GM10248 (cell line): ENCODE data around the gene KRTAP1-5.
"Not testable (repeated sequence)": the region's sequence is repeated elsewhere in the genome, so short reads cannot be mapped to it uniquely, and the experiment has no call there.

ENCODE experiments used
- CTCF ChIA-PET: fragments of 300-600 bp; sonication (Branson Sonifier 250); formaldehyde crosslinking; extraction: SDS; loops from one replicate; lab custom pipeline; 2021; ENCODE audit warnings: antibody characterized with exemption; lab: Yijun Ruan, JAX
- POLR2A ChIA-PET: fragments of 350-650 bp; sonication (Branson Sonifier 250); formaldehyde crosslinking; extraction: SDS; loops from one replicate; lab custom pipeline; 2020; ENCODE audit warnings: antibody characterized with exemption; lab: Yijun Ruan, JAX
- DNase-seq: peaks from one replicate; pipeline ENCODE4 v3.0.0; 2012; ENCODE audit errors: extremely low spot score
- CTCF ChIP-seq: IDR thresholded peaks from 2 replicates; pipeline ENCODE4 v1.5.1; 2012; ENCODE audit warnings: mild to moderate bottlenecking, low read depth; ENCODE audit errors: extremely low read depth, missing control alignments, control extremely low read depth

The KRTAP1-5 gene

DNA sequence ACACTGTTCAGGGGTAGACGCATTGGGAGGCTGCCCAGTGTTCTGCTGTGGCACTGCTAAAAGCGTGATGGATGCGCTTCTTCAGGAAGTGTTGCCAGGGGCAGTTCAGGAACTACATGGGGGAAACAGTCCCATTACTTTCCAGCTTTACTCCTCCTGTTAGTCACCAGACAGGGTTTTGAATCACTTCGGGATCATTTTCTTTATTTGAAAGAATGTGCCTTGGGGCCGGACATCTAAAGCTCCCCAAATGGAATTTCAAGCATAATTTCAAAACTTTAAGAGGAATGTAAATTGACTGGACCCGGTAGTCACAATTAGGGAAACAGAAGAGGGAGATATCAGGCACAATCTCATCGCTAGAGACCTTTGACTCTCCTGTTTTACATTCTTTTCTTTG lies 21.4 kb upstream of the KRTAP1-5 start:
- POLR2A ChIA-PET: no interaction called here
- TF ChIP-seq CTCF: no peak
- DNase-seq: no peak
- CTCF ChIA-PET: interaction anchor here (1.4 kb wide), 2 partner anchors 22 to 23 kb away, joined by 3 read pairs; no protein-coding TSS in a partner anchor

DNA sequence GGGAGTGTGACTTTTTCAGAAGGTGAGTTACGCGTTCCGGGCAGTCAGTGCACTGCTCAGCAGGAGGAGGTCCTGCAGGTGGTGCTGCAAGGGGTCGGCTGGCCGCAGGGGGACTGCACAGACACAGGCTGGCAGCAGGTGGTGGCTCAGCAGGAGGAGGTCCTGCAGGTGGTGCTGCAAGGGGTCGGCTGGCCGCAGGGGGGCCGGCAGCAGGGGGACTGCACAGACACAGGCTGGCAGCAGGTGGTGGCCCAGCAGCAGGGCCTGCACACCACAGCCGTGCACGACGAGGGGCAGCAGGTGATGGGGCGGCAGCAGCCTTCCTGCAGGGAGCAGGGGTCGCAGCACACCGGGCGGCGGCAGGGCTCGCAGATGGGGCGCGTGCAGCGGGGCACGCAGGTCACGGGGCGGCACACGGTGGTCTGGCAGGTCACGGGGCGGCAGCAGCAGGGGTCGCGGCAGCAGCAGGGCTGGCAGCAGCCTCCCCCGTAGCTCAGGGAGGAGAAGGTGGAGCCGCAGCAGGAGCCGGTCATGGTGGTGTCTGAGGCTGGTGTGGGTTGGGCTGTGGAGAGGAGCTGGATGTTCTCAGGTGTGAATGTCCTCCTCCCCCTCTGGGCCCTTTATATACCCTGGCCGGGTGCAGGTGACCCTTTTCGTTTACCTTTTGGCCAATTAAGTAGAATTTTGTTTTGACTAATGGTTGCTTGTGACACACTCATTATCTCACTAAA lies 19.9 kb upstream of the KRTAP1-5 start, which contains the start of gene KRTAP2-1:
Gene KRTAP2-1 (minus strand): TSS at position 582 of the 731 bp plus-strand sequence. CDS start 49 bp downstream, at position 533.
- POLR2A ChIA-PET, DNase-seq: not testable (repeated sequence)
- CTCF ChIA-PET: interaction anchor here (1.4 kb wide), 1 partner anchor 23 kb away, joined by 3 read pairs; no protein-coding TSS in a partner anchor

- no peak for TF ChIP-seq CTCF
- CTCF ChIA-PET: no interaction called here
- DNase-seq: no peak
- POLR2A ChIA-PET: no interaction called here
Observed at GRCh38 chr17:41042953-41043352, 15.9 kb upstream of the KRTAP1-5 start.

GRCh38 chr17:41040783-41041571 lies 14.0 kb upstream of the KRTAP1-5 start, which contains the start of gene KRTAP1-1:
KRTAP1-1 (minus strand) TSS chr17:41041450; CDS start chr17:41041397, 53 bp downstream.
- POLR2A ChIA-PET, CTCF ChIA-PET, DNase-seq: not testable (repeated sequence)

DNA sequence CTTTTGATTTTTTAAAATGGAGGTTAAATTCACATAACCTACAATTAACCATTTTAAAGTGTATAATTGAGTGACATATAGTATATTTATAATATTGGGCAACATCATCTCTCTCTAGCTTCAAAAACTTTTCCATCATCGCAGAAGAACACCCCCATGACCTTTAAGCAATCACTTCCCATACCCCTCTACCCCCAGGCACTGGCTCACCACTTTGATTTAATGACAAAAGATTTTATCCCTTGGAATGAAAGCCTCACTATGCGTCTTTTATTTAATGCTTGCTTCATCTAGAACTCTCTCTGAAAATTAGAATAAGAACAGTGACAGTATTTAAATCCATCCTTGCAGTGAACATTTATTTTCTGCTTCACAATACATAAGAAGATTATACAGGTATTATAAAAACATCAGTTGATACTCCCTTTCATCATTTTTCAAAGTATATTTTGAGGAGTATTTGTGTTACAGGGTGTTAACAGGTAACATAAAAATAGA lies 10.9 kb upstream of the KRTAP1-5 start:
- POLR2A ChIA-PET: interaction anchor here (0.6 kb wide), 1 partner anchor 1794 kb away, joined by 3 read pairs; no protein-coding TSS in a partner anchor
- no peak for DNase-seq
- CTCF ChIA-PET: interaction anchor here (1.0 to 1.4 kb wide), 2 partner anchors 9 to 18 kb away, joined by 3 to 4 read pairs; no protein-coding TSS in a partner anchor
- no peak for TF ChIP-seq CTCF

DNA sequence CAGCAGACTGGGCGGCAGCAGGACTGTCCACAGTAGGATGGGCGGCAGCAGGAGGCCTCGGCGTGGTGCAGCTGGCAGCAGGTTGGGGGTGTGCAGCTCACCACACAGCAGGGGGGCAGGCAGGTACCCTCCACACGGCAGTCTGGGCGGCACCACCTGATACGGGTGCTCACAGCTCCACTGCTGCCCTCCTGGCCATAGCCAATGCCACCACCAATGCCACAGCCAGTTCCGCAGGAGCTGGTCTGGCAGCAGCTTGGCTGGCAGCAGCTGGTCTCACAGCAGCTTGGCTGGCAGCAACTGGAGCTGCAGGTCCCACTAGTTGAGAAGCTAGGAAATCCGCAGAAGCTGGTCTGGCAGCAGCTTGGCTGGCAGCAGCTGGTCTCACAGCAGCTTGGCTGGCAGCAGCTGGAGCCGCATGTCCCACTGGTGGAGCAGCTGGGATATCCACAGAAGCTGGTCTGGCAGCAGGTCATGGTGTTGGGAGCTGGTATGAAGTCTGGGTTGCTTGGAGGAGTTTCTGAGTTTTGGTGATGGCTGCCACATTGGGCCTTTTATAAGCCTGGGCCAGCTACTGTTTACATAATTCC lies 7.4 kb upstream of the KRTAP1-5 start, which contains the start of gene KRTAP1-3:
Gene KRTAP1-3 (minus strand): TSS at position 529 of the 590 bp plus-strand sequence. CDS start 53 bp downstream, at position 476.
- CTCF ChIA-PET, POLR2A ChIA-PET, DNase-seq: not testable (repeated sequence)

- ChIA-PET POLR2A (no interaction called here), CTCF (no interaction called here)
- TF ChIP-seq CTCF: no peak
- DNase-seq: no peak
Observed at GRCh38 chr17:41029633-41030245, 2.7 kb upstream of the KRTAP1-5 start, which contains the start of gene KRTAP1-4. KRTAP1-4 (minus strand) TSS chr17:41030195; CDS start chr17:41030078, 117 bp downstream.
